C4-2B (cell line): ENCODE results near the gene SIT1.

ENCODE experiments used
- H3K27ac ChIP-seq: fragments of 450-650 bp; 2 replicates; pipeline ENCODE4 v1.5.1; 2017
- CTCF ChIP-seq: fragments of 450-650 bp; conservative IDR thresholded peaks from 2 replicates; pipeline ENCODE4 v1.5.1; 2017; ENCODE audit warnings: mild to moderate bottlenecking
- ZFX ChIP-seq: fragments of 450-650 bp; IDR thresholded peaks from 2 replicates; pipeline ENCODE4 v1.6.1; 2017

SIT1 gene

DNA sequence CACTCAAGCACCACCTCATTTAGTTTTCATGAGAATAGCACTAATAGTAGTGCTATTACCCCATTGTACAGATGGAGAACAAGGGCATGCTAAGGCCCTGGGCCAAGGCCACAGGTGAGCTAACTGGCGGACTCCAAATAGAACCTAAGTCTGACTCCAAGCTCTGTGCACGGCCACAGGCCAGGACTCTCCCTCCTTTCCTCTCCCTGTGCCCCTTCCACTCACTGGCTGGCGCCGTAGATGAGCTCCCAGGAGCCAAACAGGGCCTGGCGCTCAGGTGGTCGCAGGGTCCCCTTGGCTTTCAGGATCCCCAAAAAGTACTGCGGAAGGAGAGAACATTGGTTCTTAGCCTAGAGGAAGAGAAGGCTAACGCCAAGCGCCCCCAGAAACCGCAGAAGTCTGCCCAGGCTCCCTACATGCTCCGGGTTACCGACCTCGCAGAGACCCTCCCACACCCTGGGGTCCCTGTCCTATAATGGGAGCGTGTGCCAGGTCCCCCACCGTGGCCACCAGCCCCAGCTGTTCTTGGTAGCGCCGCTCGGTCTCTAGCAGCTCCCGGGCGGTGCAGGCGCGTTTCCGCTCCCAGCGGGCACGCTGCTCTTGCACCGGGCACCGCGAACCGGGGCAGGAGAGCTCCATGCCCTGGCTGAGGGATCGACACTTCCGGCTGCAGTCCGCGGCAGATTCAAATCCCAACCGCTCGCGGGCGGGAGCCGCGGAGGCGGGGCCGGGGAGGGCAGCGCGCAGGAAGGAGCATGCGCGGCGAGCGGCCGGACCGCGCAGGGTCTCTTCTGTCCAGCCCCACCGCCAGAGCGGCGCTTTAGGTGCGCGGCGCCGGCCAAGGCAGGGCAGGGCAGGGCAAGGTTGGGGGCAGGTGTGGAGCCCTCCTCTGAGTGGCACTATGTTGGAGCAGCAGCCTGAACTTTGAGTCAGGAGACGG is 14.1 kb upstream of the SIT1 start, which contains the start of gene ARHGEF39:
Gene ARHGEF39 (minus strand): TSS at position 665 of the 940 bp plus-strand sequence. CDS start 26 bp downstream, at position 639.
- H3K27ac ChIP-seq: peak within 1 kb of the TSS; percentile 89
- no peak for TF ChIP-seq ZFX
- peak; percentile 70 for TF ChIP-seq CTCF

DNA sequence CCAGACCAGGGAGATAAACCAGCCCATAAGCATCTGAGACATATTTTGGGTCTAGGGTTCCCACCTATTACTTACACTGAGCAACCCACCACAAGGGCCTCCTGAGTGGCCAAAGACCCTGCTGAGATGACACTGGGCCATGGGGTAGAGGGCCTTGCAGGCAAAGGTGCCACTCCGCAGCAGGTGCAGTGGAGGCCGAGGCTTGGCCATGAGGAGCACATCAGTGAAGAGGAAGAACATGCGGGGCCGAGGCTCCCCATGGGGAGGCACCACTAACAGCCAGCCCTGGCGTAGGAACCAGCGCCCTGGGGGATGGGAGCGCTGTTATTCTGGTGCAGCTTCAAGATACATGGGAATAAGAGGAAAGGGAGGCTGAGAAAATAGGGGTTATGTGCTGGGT is 11.7 kb upstream of the SIT1 start:
- TF ChIP-seq ZFX: no peak
- no peak for TF ChIP-seq CTCF
- H3K27ac ChIP-seq: no peak overlapping the region

GRCh38 chr9:35661756-35662350 is 11.1 kb upstream of the SIT1 start:
- no peak overlapping the region for H3K27ac ChIP-seq
- TF ChIP-seq CTCF (no peak), ZFX (no peak)

- H3K27ac ChIP-seq: no peak overlapping the region
- no peak for TF ChIP-seq CTCF
- no peak for TF ChIP-seq ZFX
These were observed 10.3 kb upstream of the SIT1 start for GRCh38 chr9:35660966-35661415.

GRCh38 chr9:35659340-35659739 is 8.6 kb upstream of the SIT1 start:
- no peak for TF ChIP-seq ZFX
- no peak for TF ChIP-seq CTCF
- no peak overlapping the region; the same call in 1 of the 2 replicates for H3K27ac ChIP-seq

DNA sequence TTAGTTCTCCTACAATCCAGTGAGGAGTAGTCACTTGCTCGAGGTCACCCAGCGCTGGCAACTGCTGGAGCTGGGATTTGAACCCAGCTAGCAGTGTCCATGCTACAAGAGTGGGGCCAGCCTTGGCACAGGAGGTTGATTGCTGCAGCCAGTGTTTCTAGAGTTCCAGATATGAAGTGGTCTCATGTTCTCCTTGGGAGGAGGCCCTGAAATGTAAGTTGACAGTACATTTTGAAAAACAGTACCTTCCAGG is 8.2 kb upstream of the SIT1 start:
- peak overlapping the region; percentile 80 for H3K27ac ChIP-seq
- TF ChIP-seq ZFX: no peak
- TF ChIP-seq CTCF: no peak
